Glutamatergic neuron (in vitro differentiated cells): ENCODE measurements around the gene CLPTM1L. TPM values are rescaled to one million over a fixed set of nuclear protein-coding genes. Genes with fewer than 3 reads are reported as not detected.
A peak's percentile ranks its signal among the peaks of the same experiment; 100 is the strongest.

Experiments
- DNase-seq: peaks from one replicate; pipeline ENCODE4 v3.0.0; 2022
- H3K27ac Mint-ChIP-seq: one replicate; pipeline ENCODE4 v1.8.0; 2020; ENCODE audit warnings: mild to moderate bottlenecking, mixed read lengths, inconsistent platforms; ENCODE audit not compliant: unreplicated experiment
- H3K27me3 Mint-ChIP-seq: one replicate; pipeline ENCODE4 v1.8.0; 2020; ENCODE audit warnings: mild to moderate bottlenecking, moderate library complexity, mixed read lengths, inconsistent platforms; ENCODE audit not compliant: unreplicated experiment
- H3K36me3 Mint-ChIP-seq: one replicate; pipeline ENCODE4 v1.8.0; 2020; ENCODE audit warnings: mild to moderate bottlenecking, mixed read lengths, inconsistent platforms; ENCODE audit not compliant: unreplicated experiment
- H3K4me1 Mint-ChIP-seq: one replicate; pipeline ENCODE4 v1.8.0; 2020; ENCODE audit warnings: mild to moderate bottlenecking, low read depth, mixed read lengths, inconsistent platforms; ENCODE audit not compliant: unreplicated experiment
- H3K4me3 Mint-ChIP-seq: one replicate; pipeline ENCODE4 v1.8.0; 2020; ENCODE audit warnings: mild to moderate bottlenecking, mixed read lengths, inconsistent platforms; ENCODE audit not compliant: unreplicated experiment
- H3K9me3 Mint-ChIP-seq: one replicate; pipeline ENCODE4 v1.8.0; 2020; ENCODE audit warnings: mild to moderate bottlenecking, moderate library complexity, mixed read lengths, inconsistent platforms; ENCODE audit not compliant: unreplicated experiment
- CTCF ChIP-seq: fragments of 200-600 bp; sonication (generic); IDR thresholded peaks from one replicate; pipeline ENCODE4 v1.5.0; 2021; ENCODE audit not compliant: partially characterized antibody, unreplicated experiment
- total RNA-seq: library from RNA; stranded (reverse); fragmentation: NEBNext Ultra II Directional; extraction: Animal tissue kit (Norgen Biotek cat#: 25700); gene quantifications from one replicate; pipeline ENCODE4 v1.2.1, GENCODE V29; 2021; ENCODE audit not compliant: unreplicated experiment

The CLPTM1L gene
- total RNA-seq, 1 donor from 2014 or later, result 95.2 TPM

GRCh38 chr5:1302258-1302657, 42.6 kb downstream of the CLPTM1L start:
- peaks cover 6% of the 10 kb centered on the region for H3K4me1 Mint-ChIP-seq
- H3K27me3 Mint-ChIP-seq, result peaks cover 7% of the 10 kb centered on the region
- peaks cover 18% of the 10 kb centered on the region for H3K36me3 Mint-ChIP-seq
- H3K27ac Mint-ChIP-seq, result no peak overlapping the region
- no peak for DNase-seq
- peaks cover 9% of the 10 kb centered on the region for H3K9me3 Mint-ChIP-seq
- no peak for TF ChIP-seq CTCF
- H3K4me3 Mint-ChIP-seq, result no peak overlapping the region

- Mint-ChIP-seq H3K36me3 (peaks cover 18% of the 10 kb centered on the region), H3K4me1 (peaks cover 17% of the 10 kb centered on the region), H3K4me3 (no peak overlapping the region), H3K27ac (no peak overlapping the region), H3K27me3 (peaks cover 11% of the 10 kb centered on the region), H3K9me3 (peaks cover 14% of the 10 kb centered on the region)
- DNase-seq, result no peak
- no peak for TF ChIP-seq CTCF
Observed at GRCh38 chr5:1300581-1301083, 44.3 kb downstream of the CLPTM1L start.

- DNase-seq, result no peak
- peaks cover 11% of the 10 kb centered on the region for H3K27me3 Mint-ChIP-seq
- H3K27ac Mint-ChIP-seq, result no peak overlapping the region
- H3K4me3 Mint-ChIP-seq, result no peak overlapping the region
- H3K4me1 Mint-ChIP-seq, result peaks cover 17% of the 10 kb centered on the region
- peaks cover 14% of the 10 kb centered on the region for H3K9me3 Mint-ChIP-seq
- peaks cover 18% of the 10 kb centered on the region for H3K36me3 Mint-ChIP-seq
- TF ChIP-seq CTCF, result no peak
Observed at GRCh38 chr5:1299961-1300360, 44.9 kb downstream of the CLPTM1L start.

DNA sequence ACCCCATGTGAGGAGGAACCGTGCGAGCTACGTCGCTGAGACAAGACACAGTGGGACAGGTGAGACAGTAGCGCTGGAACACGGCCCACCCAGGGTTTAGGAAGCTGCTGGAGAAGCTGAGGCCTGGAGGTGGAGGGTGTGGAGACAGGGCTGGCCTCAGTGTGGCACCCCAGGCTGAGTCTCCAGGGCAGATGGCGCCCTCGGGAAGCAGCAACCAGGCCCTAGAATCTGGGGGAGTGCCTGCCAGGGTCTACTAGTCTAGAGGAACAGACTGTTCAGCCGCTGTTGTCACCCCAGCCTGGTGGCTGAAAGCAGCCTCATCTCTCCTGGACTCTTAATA, 45.4 kb downstream of the CLPTM1L start:
- peaks cover 17% of the 10 kb centered on the region for H3K4me1 Mint-ChIP-seq
- no peak overlapping the region for H3K27ac Mint-ChIP-seq
- no peak for TF ChIP-seq CTCF
- H3K27me3 Mint-ChIP-seq, result peaks cover 11% of the 10 kb centered on the region
- H3K36me3 Mint-ChIP-seq, result peaks cover 18% of the 10 kb centered on the region
- no peak overlapping the region for H3K4me3 Mint-ChIP-seq
- H3K9me3 Mint-ChIP-seq, result peaks cover 14% of the 10 kb centered on the region
- no peak for DNase-seq

DNA sequence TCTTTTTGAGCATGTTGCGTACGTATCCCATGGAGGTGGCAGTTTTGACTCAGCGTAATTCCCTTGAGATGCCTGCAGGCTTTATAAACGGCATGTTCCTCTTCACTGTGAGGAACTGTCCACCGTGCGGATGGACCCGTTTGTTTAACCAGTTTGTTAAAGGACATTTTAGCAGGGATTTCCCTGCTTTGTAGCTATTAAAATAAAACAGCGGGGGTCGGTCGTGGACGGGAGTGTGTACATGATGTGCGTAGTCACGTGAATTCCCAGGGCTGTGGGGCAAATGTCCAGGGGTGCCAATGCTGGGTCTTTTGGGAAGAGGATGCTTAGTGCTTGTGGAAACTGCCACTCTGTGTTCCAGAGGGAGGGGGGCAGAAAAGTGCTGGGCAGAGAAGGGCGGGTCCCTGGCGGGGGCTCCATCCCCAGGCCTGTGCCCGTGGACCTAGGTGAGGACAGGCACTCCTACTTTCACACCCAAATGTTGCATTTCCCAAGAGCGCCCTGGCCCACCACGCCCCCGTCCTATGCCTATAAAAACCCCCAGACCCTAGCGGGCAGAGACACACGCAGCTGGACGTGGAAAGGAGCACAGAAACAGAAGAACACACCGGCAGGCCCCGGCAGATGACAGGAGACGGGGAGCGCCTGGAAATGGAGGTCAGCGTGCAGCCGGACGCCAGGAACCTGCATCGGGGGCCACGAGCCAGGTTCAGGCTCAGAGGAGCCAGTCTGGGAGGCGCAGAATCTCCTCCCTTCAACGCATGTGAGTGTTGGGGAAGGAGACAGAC, 46.0 kb downstream of the CLPTM1L start:
- Mint-ChIP-seq H3K36me3 (peaks cover 16% of the 10 kb centered on the region), H3K4me3 (peak overlapping the region; percentile 20), H3K9me3 (peaks cover 13% of the 10 kb centered on the region), H3K27ac (peak overlapping the region; percentile 66), H3K27me3 (peaks cover 11% of the 10 kb centered on the region), H3K4me1 (peaks cover 17% of the 10 kb centered on the region)
- TF ChIP-seq CTCF, result no peak
- no peak for DNase-seq
